Measurements from ENCODE around the gene SLC34A3. TPM values are rescaled to one million over a fixed set of nuclear protein-coding genes. Genes with fewer than 3 reads are reported as not detected.

Gene SLC34A3
- total RNA-seq (2021), result 0.13 to 0.23 TPM (median 0.14 TPM) in 3 replicates
- Bru-seq, nascent RNA, result percentile 7 among the genes with signal in this experiment
- long read RNA-seq, experiment 1, result 0 reads
- long read RNA-seq, experiment 2, result 0 reads
- long read RNA-seq, experiment 3, result 0 reads

- H3K27me3 Mint-ChIP-seq (ENCODE audit: low read depth), result no peaks in the 10 kb centered on the region
- H3K27ac Mint-ChIP-seq, result no peak within 1 kb of the TSS
- TF ChIP-seq ELF4 (CRISPR knock-in tag; IDR thresholded peaks at IDR 0.05; ENCODE audit: low read depth) (no peak), FOXP1 (CRISPR knock-in tag; IDR thresholded peaks at IDR 0.05; ENCODE audit: borderline replicate concordance) (peak; percentile 8; the same call in 1 of the 2 replicates)
- H3K9me3 Mint-ChIP-seq, result no peaks in the 10 kb centered on the region
- no peaks in the 10 kb centered on the region for H3K36me3 Mint-ChIP-seq
- no peak for ATAC-seq
- no peak within 1 kb of the TSS for H3K4me3 Mint-ChIP-seq
- POLR2A ChIA-PET, result no interaction called here
- CTCF ChIA-PET, result interaction anchor here (0.9 to 1.2 kb wide), 4 partner anchors 17 to 184 kb away, joined by 3 to 4 read pairs (median 4); partner anchors contain the start of gene NPDC1
- no peak for DNase-seq (ENCODE audit: low spot score)
- peaks cover 11% of the 10 kb centered on the region for H3K4me1 Mint-ChIP-seq
Observed at GRCh38 chr9:137230705-137231371, at the start of gene SLC34A3. Gene SLC34A3, plus strand, starts transcription at chr9:137230901. Its CDS starts 802 bp downstream, at chr9:137231703.

- TF ChIP-seq STAT6 (CRISPR knock-in tag; conservative IDR thresholded peaks at IDR 0.05; ENCODE audit: low read depth) (no peak), ZNF121 (CRISPR knock-in tag; IDR thresholded peaks at IDR 0.05) (no peak), ZNF416 (CRISPR knock-in tag; IDR thresholded peaks at IDR 0.05) (no peak)
Observed at GRCh38 chr9:137181680-137182079, 49.0 kb upstream of the SLC34A3 start.

GRCh38 chr9:137182836-137183235 is 47.9 kb upstream of the SLC34A3 start:
- no peak for ATAC-seq
- H3K4me1 Mint-ChIP-seq, result peaks cover 12% of the 10 kb centered on the region

More at GRCh38 chr9:137181680-137182079, 49.0 kb upstream of the SLC34A3 start:
- Mint-ChIP-seq H3K36me3 (peaks cover 9% of the 10 kb centered on the region), H3K27ac (no peak overlapping the region), H3K9me3 (no peaks in the 10 kb centered on the region), H3K4me1 (0 out of 2 replicates have a peak, but pooled peaks cover under 1% of the 10 kb centered on the region), H3K4me3 (no peak overlapping the region), H3K27me3 (ENCODE audit: low read depth) (no peaks in the 10 kb centered on the region; the same call in 1 of the 2 replicates)
- DNase-seq (ENCODE audit: low spot score), result no peak
- CTCF ChIA-PET, result no interaction called here
- no peak for ATAC-seq
- POLR2A ChIA-PET, result no interaction called here

More at GRCh38 chr9:137182836-137183235, 47.9 kb upstream of the SLC34A3 start:
- H3K27ac Mint-ChIP-seq, result no peak overlapping the region
- H3K9me3 Mint-ChIP-seq, result no peaks in the 10 kb centered on the region
- no peak for DNase-seq (ENCODE audit: low spot score)
- ChIA-PET CTCF (no interaction called here), POLR2A (no interaction called here)
- H3K27me3 Mint-ChIP-seq (ENCODE audit: low read depth), result no peaks in the 10 kb centered on the region; the same call in 1 of the 2 replicates
- H3K36me3 Mint-ChIP-seq, result peaks cover 9% of the 10 kb centered on the region
- no peak overlapping the region for H3K4me3 Mint-ChIP-seq
- TF ChIP-seq ATF3 (CRISPR knock-in tag; conservative IDR thresholded peaks at IDR 0.05) (no peak), PRDM15 (CRISPR knock-in tag; IDR thresholded peaks at IDR 0.05) (no peak), FOXP4 (CRISPR knock-in tag; IDR thresholded peaks at IDR 0.05) (no peak), CREM (CRISPR knock-in tag; IDR thresholded peaks at IDR 0.05) (no peak), E2F5 (CRISPR knock-in tag; IDR thresholded peaks at IDR 0.05) (no peak), HMGA2 (CRISPR knock-in tag; IDR thresholded peaks at IDR 0.05) (no peak), ZMAT4 (CRISPR knock-in tag; IDR thresholded peaks at IDR 0.05) (no peak), TCF7 (CRISPR knock-in tag; IDR thresholded peaks at IDR 0.05; ENCODE audit: low read depth) (no peak), SOX15 (CRISPR knock-in tag; IDR thresholded peaks at IDR 0.05) (no peak), NR3C1 (CRISPR knock-in tag; conservative IDR thresholded peaks at IDR 0.05; ENCODE audit: low read depth) (no peak)

Measured in WTC11 (cell line).